ENCODE results near the gene SLAIN1.

DNA sequence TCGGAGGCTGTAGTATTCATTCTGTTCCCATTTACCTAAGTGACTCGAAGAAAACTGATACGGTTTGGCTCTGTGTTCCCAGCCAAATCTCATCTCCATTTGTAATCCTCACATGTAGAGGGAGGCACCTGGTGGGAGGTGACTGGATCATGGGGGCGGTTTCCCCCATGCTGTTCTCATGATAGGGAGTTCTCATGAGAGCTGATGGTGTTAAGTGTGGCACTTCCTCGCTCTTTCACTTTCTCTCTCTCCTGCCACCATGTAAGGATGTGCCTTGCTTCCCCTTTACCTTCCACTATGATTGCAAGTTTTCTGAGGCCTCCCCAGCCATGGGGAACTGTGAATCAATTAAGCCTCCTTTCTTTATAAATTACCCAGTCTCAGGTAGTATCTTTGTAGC is 23.5 kb downstream of the SLAIN1 start:
- TF ChIP-seq, protein P1, sequence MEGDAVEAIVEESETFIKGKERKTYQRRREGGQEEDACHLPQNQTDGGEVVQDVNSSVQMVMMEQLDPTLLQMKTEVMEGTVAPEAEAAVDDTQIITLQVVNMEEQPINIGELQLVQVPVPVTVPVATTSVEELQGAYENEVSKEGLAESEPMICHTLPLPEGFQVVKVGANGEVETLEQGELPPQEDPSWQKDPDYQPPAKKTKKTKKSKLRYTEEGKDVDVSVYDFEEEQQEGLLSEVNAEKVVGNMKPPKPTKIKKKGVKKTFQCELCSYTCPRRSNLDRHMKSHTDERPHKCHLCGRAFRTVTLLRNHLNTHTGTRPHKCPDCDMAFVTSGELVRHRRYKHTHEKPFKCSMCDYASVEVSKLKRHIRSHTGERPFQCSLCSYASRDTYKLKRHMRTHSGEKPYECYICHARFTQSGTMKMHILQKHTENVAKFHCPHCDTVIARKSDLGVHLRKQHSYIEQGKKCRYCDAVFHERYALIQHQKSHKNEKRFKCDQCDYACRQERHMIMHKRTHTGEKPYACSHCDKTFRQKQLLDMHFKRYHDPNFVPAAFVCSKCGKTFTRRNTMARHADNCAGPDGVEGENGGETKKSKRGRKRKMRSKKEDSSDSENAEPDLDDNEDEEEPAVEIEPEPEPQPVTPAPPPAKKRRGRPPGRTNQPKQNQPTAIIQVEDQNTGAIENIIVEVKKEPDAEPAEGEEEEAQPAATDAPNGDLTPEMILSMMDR (conservative IDR thresholded peaks at IDR 0.05; ENCODE audit: low read depth, low read length) = no peak
- TF ChIP-seq, protein P2, sequence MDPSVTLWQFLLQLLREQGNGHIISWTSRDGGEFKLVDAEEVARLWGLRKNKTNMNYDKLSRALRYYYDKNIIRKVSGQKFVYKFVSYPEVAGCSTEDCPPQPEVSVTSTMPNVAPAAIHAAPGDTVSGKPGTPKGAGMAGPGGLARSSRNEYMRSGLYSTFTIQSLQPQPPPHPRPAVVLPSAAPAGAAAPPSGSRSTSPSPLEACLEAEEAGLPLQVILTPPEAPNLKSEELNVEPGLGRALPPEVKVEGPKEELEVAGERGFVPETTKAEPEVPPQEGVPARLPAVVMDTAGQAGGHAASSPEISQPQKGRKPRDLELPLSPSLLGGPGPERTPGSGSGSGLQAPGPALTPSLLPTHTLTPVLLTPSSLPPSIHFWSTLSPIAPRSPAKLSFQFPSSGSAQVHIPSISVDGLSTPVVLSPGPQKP (IDR thresholded peaks at IDR 0.05; ENCODE audit: borderline replicate concordance, low read depth, low read length) = no peak
